SK-N-SH (cell line): ENCODE results near the gene LSM4. TPM values are rescaled to one million over a fixed set of nuclear protein-coding genes. Genes with fewer than 3 reads are reported as not detected.

Experiments used
- CTCF ChIA-PET: fragments of 300-600, 350-600 bp; formaldehyde crosslinking; extraction: SDS; loops from one replicate; lab custom pipeline; 2021; lab: Yijun Ruan, JAX
- POLR2A ChIA-PET: fragments of 350-600 bp; sonication (Branson Sonifier 250); formaldehyde crosslinking; extraction: SDS; loops from one replicate; lab custom pipeline; 2020; ENCODE audit warnings: antibody characterized with exemption, inconsistent platforms; lab: Yijun Ruan, JAX
- DNase-seq: peaks from one replicate; pipeline ENCODE4 v3.0.0; 2012
- H2AFZ ChIP-seq: fragments of 200-600 bp; sonication (generic); 2 replicates; pipeline ENCODE4 v1.8.1; 2016; ENCODE audit warnings: antibody characterized with exemption, mild to moderate bottlenecking, low read depth
- H3F3A ChIP-seq: fragments of 200-600 bp; sonication (generic); replicated peaks from 2 replicates; pipeline ENCODE3; 2016; ENCODE audit warnings: antibody characterized with exemption, mild to moderate bottlenecking; ENCODE audit not compliant: insufficient read depth
- H3K27ac ChIP-seq, 2 experiments: fragments of 200-500 bp in 1 of 2; fragments of 200-600 bp in 1 of 2; sonication (Bioruptor generic) in 1 of 2; sonication (generic), shearing (Covaris generic) in 1 of 2; 2 replicates each; pipeline versions ENCODE4 v1.5.1 to v1.6.1; 2014 to 2016; ENCODE audit warnings: low read depth in 2 of 2, inconsistent platforms in 1 of 2, low read length in 1 of 2, mild to moderate bottlenecking in 1 of 2, mixed read lengths in 1 of 2
- H3K27me3 ChIP-seq: fragments of 200-600 bp; sonication (generic), shearing (Covaris generic); 2 replicates; pipeline ENCODE4 v1.6.1; 2016; ENCODE audit warnings: mixed run types; ENCODE audit not compliant: insufficient read depth
- H3K36me3 ChIP-seq, 2 experiments: fragments of 200-500 bp in 1 of 2; fragments of 200-600 bp in 1 of 2; sonication (Bioruptor generic) in 1 of 2; sonication (generic) in 1 of 2; replicated peaks in 1 of 2; 2 replicates each; pipeline versions ENCODE3 to v1.5.1; 2014 to 2016; ENCODE audit warnings: low read length in 1 of 2, mild to moderate bottlenecking in 1 of 2; ENCODE audit not compliant: insufficient read depth in 2 of 2, control insufficient read depth in 1 of 2
- H3K4me1 ChIP-seq, 2 experiments: fragments of 200-500 bp in 1 of 2; fragments of 200-600 bp in 1 of 2; sonication (Bioruptor generic) in 1 of 2; sonication (generic), shearing (Covaris generic) in 1 of 2; 2 replicates each; pipeline versions ENCODE4 v1.5.1 to v1.6.1; 2014 to 2016; ENCODE audit warnings: low read depth in 1 of 2, low read length in 1 of 2, mixed run types in 1 of 2; ENCODE audit not compliant: insufficient read depth in 2 of 2, control insufficient read depth in 1 of 2
- H3K4me2 ChIP-seq: fragments of 200-600 bp; sonication (generic), shearing (Covaris generic); 2 replicates; pipeline ENCODE4 v1.6.1; 2017; ENCODE audit warnings: mixed run types
- H3K4me3 ChIP-seq, 2 experiments: fragments of 200-500 bp in 1 of 2; fragments of 200-600 bp in 1 of 2; sonication (Bioruptor generic) in 1 of 2; sonication (generic), shearing (Covaris generic) in 1 of 2; 2 replicates each; pipeline versions ENCODE4 v1.5.1 to v1.8.1; 2014 to 2016; ENCODE audit warnings: low read depth in 2 of 2, inconsistent platforms in 1 of 2, low read length in 1 of 2, mild to moderate bottlenecking in 1 of 2, mixed read lengths in 1 of 2, moderate library complexity in 1 of 2
- H3K79me2 ChIP-seq: fragments of 200-600 bp; sonication (generic); 2 replicates; pipeline ENCODE4 v1.8.1; 2017; ENCODE audit warnings: mild to moderate bottlenecking; ENCODE audit not compliant: insufficient read depth
- H3K9ac ChIP-seq: fragments of 200-600 bp; sonication (generic); 2 replicates; pipeline ENCODE4 v1.6.1; 2017; ENCODE audit warnings: mixed run types
- H3K9me2 ChIP-seq: fragments of 200-600 bp; sonication (generic); 2 replicates; pipeline ENCODE4 v1.6.1; 2017; ENCODE audit warnings: mixed run types
- H3K9me3 ChIP-seq: fragments of 200-600 bp; sonication (generic); 2 replicates; pipeline ENCODE4 v1.6.1; 2017; ENCODE audit warnings: mixed run types, mild to moderate bottlenecking, moderate library complexity
- H4K20me1 ChIP-seq: fragments of 200-600 bp; sonication (generic); 2 replicates; pipeline ENCODE4 v1.6.1; 2017; ENCODE audit warnings: mild to moderate bottlenecking, mixed run types; ENCODE audit not compliant: insufficient read depth
- EZH2phosphoT487 ChIP-seq: fragments of 200-600 bp; sonication (generic); IDR thresholded peaks from 2 replicates; pipeline ENCODE4 v1.6.1; 2017; ENCODE audit warnings: low read depth, mixed run types, mild to moderate bottlenecking, antibody characterized with exemption, moderate library complexity, borderline replicate concordance
- FOSL2 ChIP-seq: IDR thresholded peaks from 2 replicates; pipeline ENCODE4 v1.4.0; 2012; ENCODE audit warnings: low read depth, mild to moderate bottlenecking, moderate library complexity, borderline replicate concordance
- FOXJ3 ChIP-seq: sonication (generic); formaldehyde crosslinking; IDR thresholded peaks from 2 replicates; pipeline ENCODE4 v1.5.1; 2020; ENCODE audit warnings: mild to moderate bottlenecking, missing genetic modification reagents
- FOXM1 ChIP-seq: IDR thresholded peaks from 2 replicates; pipeline ENCODE4 v1.4.0; 2012; ENCODE audit warnings: low read depth, mild to moderate bottlenecking
- GABPA ChIP-seq: IDR thresholded peaks from 2 replicates; pipeline ENCODE4 v1.4.0; 2012; ENCODE audit warnings: low read depth, mild to moderate bottlenecking
- GATA2 ChIP-seq: sonication (generic); formaldehyde crosslinking; IDR thresholded peaks from 2 replicates; pipeline ENCODE4 v1.5.0; 2020; ENCODE audit warnings: mild to moderate bottlenecking, missing genetic modification reagents
- NRF1 ChIP-seq: IDR thresholded peaks from 2 replicates; pipeline ENCODE4 v1.6.1; 2012; ENCODE audit warnings: low read depth, mild to moderate bottlenecking, low read length
- POLR2AphosphoS5 ChIP-seq: IDR thresholded peaks from 2 replicates; pipeline ENCODE4 v1.6.1; 2012; ENCODE audit warnings: low read depth, low read length
- RXRA ChIP-seq: IDR thresholded peaks from 2 replicates; pipeline ENCODE4 v1.4.0; 2012; ENCODE audit warnings: low read depth, mild to moderate bottlenecking, borderline replicate concordance
- SIN3A ChIP-seq: IDR thresholded peaks from 2 replicates; pipeline ENCODE4 v1.6.1; 2012; ENCODE audit warnings: low read depth, mild to moderate bottlenecking, low read length, moderate library complexity, borderline replicate concordance
- SMC3 ChIP-seq: IDR thresholded peaks from 2 replicates; pipeline ENCODE4 v1.6.1; 2012; ENCODE audit warnings: low read depth, low read length, improper control_type of control experiment
- TAF1 ChIP-seq: IDR thresholded peaks from 2 replicates; pipeline ENCODE4 v1.6.1; 2012; ENCODE audit warnings: low read depth, mild to moderate bottlenecking, low read length, moderate library complexity, borderline replicate concordance
- TCF12 ChIP-seq: IDR thresholded peaks from 2 replicates; pipeline ENCODE4 v1.4.0; 2012
- TEAD4 ChIP-seq: IDR thresholded peaks from 2 replicates; pipeline ENCODE4 v1.4.0; 2012; ENCODE audit warnings: mild to moderate bottlenecking, borderline replicate concordance; ENCODE audit not compliant: insufficient read depth
- WGBS: methylation state at CpG from one replicate; pipeline ENCODE4 v1.1.6; 2017; ENCODE audit warnings: low lambda C conversion rate; 5-methylcytosine and 5-hydroxymethylcytosine counted together
- polyA plus RNA-seq, 3 experiments: library from polyadenylated mRNA; depleted of rRNA; stranded (reverse); fragments of >200 nt; gene quantifications; 2 replicates each; pipeline ENCODE4 v1.2.3, GENCODE V29; 2012
- TF ChIP-seq, protein P1 (sequence below): fragments of 150-350 bp; IDR thresholded peaks from 2 replicates; pipeline ENCODE4 v1.6.1; 2016; ENCODE audit warnings: mild to moderate bottlenecking, low read depth, low read length
- TF ChIP-seq, protein P2 (sequence below): IDR thresholded peaks from 2 replicates; pipeline ENCODE4; 2012
- TF ChIP-seq, protein P3 (sequence below): IDR thresholded peaks from 2 replicates; pipeline ENCODE4 v1.4.0; 2012; ENCODE audit warnings: low read depth, borderline replicate concordance
- TF ChIP-seq, protein P4 (sequence below): fragments of 150-350 bp; IDR thresholded peaks from 2 replicates; pipeline ENCODE4 v1.6.1; 2017; ENCODE audit warnings: antibody characterized with exemption, low read length, low read depth, borderline replicate concordance
- TF ChIP-seq, protein P5 (sequence below): IDR thresholded peaks from 2 replicates; pipeline ENCODE4 v1.4.0; 2012; ENCODE audit warnings: low read depth
- TF ChIP-seq, protein P6 (sequence below): IDR thresholded peaks from 2 replicates; pipeline ENCODE4 v1.4.0; 2012; ENCODE audit warnings: low read depth, borderline replicate concordance

Gene LSM4
- polyA plus RNA-seq, 1 of the 3 experiments (the other 2 are of a cell fraction) = 277 TPM

DNA sequence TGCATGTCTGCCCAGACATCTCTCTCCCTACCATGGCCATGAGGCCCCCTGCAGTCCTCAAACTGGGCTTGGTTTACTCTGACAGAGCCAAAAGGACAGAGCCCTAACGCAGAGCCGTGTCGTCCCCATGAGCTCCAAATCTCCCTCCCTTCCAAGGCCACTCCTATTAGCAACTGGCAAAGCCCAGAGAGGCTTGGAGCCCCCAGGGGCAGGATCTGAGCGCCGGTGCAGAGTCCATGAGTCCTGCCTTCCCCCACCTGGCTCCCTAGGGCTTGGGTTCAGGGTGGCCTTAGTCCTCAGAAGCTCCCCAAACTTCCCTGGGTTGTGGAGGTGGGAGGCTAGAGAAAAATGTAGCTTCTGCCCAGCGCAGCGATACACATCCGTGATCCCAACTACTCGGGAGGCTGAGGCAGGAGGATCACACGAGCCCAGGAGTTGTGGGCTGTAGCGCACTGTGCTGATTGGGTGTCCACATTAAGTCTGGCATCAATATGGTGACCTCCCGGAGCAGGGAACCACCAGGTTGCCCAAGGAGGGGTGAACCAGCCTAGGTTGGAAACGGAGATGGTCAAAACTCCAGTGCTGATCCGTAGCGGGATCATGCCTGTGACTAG lies 10.1 kb upstream of the LSM4 start:
- H3K36me3 ChIP-seq = no peaks in the 10 kb centered on the region
- no peak overlapping the region for H3K27ac ChIP-seq
- no peaks in the 10 kb centered on the region for H3K79me2 ChIP-seq
- DNase-seq = no peak
- H4K20me1 ChIP-seq = no peaks in the 10 kb centered on the region
- no peak overlapping the region for H2AFZ ChIP-seq
- peaks cover 5 to 6% of the 10 kb centered on the region in 2 experiments; a peak in 2 of 4 replicates for H3K4me1 ChIP-seq
- POLR2A ChIA-PET = interaction anchor here (1.4 kb wide), 2 partner anchors 52 to 53 kb away, joined by 4 to 5 read pairs; partner anchors contain the start of gene JUND
- CTCF ChIA-PET = interaction anchor here (0.9 to 4.7 kb wide), 5 partner anchors 54 to 220 kb away, joined by 3 to 22 read pairs (median 4); no protein-coding TSS in a partner anchor
- WGBS = 88% methylated on average over 13 of the region's 15 CpGs
- H3K4me3 ChIP-seq = no peak overlapping the region
- H3K27me3 ChIP-seq = no peaks in the 10 kb centered on the region
- H3K9ac ChIP-seq = no peak overlapping the region
- no peak overlapping the region for H3K4me2 ChIP-seq
- H3K9me2 ChIP-seq = no peaks in the 10 kb centered on the region
- peaks cover 4% of the 10 kb centered on the region for H3F3A ChIP-seq
- TF ChIP-seq FOSL2 = no peak
- no peak for TF ChIP-seq POLR2AphosphoS5
- TF ChIP-seq FOXJ3 (CRISPR knock-in tag) = no peak
- TF ChIP-seq RXRA = no peak
- TF ChIP-seq SMC3 = no peak
- TF ChIP-seq, protein P1, sequence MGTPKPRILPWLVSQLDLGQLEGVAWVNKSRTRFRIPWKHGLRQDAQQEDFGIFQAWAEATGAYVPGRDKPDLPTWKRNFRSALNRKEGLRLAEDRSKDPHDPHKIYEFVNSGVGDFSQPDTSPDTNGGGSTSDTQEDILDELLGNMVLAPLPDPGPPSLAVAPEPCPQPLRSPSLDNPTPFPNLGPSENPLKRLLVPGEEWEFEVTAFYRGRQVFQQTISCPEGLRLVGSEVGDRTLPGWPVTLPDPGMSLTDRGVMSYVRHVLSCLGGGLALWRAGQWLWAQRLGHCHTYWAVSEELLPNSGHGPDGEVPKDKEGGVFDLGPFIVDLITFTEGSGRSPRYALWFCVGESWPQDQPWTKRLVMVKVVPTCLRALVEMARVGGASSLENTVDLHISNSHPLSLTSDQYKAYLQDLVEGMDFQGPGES = no peak
- TF ChIP-seq, protein P2, sequence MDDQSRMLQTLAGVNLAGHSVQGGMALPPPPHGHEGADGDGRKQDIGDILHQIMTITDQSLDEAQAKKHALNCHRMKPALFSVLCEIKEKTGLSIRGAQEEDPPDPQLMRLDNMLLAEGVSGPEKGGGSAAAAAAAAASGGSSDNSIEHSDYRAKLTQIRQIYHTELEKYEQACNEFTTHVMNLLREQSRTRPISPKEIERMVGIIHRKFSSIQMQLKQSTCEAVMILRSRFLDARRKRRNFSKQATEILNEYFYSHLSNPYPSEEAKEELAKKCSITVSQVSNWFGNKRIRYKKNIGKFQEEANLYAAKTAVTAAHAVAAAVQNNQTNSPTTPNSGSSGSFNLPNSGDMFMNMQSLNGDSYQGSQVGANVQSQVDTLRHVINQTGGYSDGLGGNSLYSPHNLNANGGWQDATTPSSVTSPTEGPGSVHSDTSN = no peak
- TF ChIP-seq, protein P3, sequence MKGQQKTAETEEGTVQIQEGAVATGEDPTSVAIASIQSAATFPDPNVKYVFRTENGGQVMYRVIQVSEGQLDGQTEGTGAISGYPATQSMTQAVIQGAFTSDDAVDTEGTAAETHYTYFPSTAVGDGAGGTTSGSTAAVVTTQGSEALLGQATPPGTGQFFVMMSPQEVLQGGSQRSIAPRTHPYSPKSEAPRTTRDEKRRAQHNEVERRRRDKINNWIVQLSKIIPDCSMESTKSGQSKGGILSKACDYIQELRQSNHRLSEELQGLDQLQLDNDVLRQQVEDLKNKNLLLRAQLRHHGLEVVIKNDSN = no peak
- TF ChIP-seq SIN3A = no peak
- TF ChIP-seq NRF1 = no peak
- TF ChIP-seq GATA2 = no peak
- TF ChIP-seq, protein P4, sequence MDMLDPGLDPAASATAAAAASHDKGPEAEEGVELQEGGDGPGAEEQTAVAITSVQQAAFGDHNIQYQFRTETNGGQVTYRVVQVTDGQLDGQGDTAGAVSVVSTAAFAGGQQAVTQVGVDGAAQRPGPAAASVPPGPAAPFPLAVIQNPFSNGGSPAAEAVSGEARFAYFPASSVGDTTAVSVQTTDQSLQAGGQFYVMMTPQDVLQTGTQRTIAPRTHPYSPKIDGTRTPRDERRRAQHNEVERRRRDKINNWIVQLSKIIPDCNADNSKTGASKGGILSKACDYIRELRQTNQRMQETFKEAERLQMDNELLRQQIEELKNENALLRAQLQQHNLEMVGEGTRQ = no peak
- TF ChIP-seq TCF12 = no peak
- TF ChIP-seq TEAD4 = no peak
- no peak for TF ChIP-seq TAF1
- TF ChIP-seq, protein P5, sequence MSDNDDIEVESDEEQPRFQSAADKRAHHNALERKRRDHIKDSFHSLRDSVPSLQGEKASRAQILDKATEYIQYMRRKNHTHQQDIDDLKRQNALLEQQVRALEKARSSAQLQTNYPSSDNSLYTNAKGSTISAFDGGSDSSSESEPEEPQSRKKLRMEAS = no peak
- TF ChIP-seq, protein P6, sequence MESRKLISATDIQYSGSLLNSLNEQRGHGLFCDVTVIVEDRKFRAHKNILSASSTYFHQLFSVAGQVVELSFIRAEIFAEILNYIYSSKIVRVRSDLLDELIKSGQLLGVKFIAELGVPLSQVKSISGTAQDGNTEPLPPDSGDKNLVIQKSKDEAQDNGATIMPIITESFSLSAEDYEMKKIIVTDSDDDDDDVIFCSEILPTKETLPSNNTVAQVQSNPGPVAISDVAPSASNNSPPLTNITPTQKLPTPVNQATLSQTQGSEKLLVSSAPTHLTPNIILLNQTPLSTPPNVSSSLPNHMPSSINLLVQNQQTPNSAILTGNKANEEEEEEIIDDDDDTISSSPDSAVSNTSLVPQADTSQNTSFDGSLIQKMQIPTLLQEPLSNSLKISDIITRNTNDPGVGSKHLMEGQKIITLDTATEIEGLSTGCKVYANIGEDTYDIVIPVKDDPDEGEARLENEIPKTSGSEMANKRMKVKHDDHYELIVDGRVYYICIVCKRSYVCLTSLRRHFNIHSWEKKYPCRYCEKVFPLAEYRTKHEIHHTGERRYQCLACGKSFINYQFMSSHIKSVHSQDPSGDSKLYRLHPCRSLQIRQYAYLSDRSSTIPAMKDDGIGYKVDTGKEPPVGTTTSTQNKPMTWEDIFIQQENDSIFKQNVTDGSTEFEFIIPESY = no peak
- TF ChIP-seq GABPA = no peak
- TF ChIP-seq EZH2phosphoT487 = no peak
- TF ChIP-seq FOXM1 = no peak
- no peaks in the 10 kb centered on the region for H3K9me3 ChIP-seq
